GM19324 (cell line): Measurements from ENCODE around the gene SMCO2.

ENCODE experiments used
- ATAC-seq: cut with Tn5 transposase; IDR thresholded peaks from one replicate; pipeline ENCODE4 v1.9.1; 2021; ENCODE audit warnings: mild to moderate bottlenecking, moderate library complexity; ENCODE audit not compliant: unreplicated experiment, low FRiP score

SMCO2 gene

GRCh38 chr12:27548301-27549199 lies 102.0 kb downstream of the SMCO2 start:
- ATAC-seq, result no peak

- ATAC-seq, result no peak
Observed at GRCh38 chr12:27549236-27549800, 102.8 kb downstream of the SMCO2 start.

- no peak for ATAC-seq
Observed at GRCh38 chr12:27549801-27550652, 103.5 kb downstream of the SMCO2 start.

GRCh38 chr12:27550653-27550975 lies 104.1 kb downstream of the SMCO2 start:
- ATAC-seq, result no peak

- no peak for ATAC-seq
Observed at GRCh38 chr12:27551172-27551840, 104.8 kb downstream of the SMCO2 start.
